GM23338 (cell line): ENCODE measurements around the gene TPGS2. TPM values are rescaled to one million over a fixed set of nuclear protein-coding genes. Genes with fewer than 3 reads are reported as not detected.

Source experiments
- ATAC-seq: fragments of 200-7000 bp; cut with Tn5 transposase; 3 replicates; pipeline ENCODE4 v1.9.1; 2020
- DNase-seq: peaks from one replicate; pipeline ENCODE4 v3.0.0-alpha.2; 2015; ENCODE audit warnings: low spot score
- H2AFZ ChIP-seq: fragments of 200-600 bp; sonication (generic); 2 replicates; pipeline ENCODE4 v1.8.0; 2016; ENCODE audit warnings: antibody characterized with exemption, mild to moderate bottlenecking, moderate library complexity
- H3F3A ChIP-seq: fragments of 200-600 bp; sonication (generic); replicated peaks from 2 replicates; pipeline ENCODE4 v1.8.0; 2017; ENCODE audit warnings: antibody characterized with exemption, mixed run types, low read depth
- H3K27ac ChIP-seq: fragments of 200-600 bp; sonication (generic); 2 replicates; pipeline ENCODE4 v1.6.1; 2016; ENCODE audit warnings: low read depth
- H3K27me3 ChIP-seq: fragments of 200-600 bp; sonication (generic); 2 replicates; pipeline ENCODE4 v1.8.0; 2016; ENCODE audit warnings: mild to moderate bottlenecking, mixed run types, moderate library complexity; ENCODE audit not compliant: insufficient read depth
- H3K36me3 ChIP-seq: fragments of 200-600 bp; sonication (generic); 2 replicates; pipeline ENCODE4 v1.8.0; 2016; ENCODE audit warnings: mild to moderate bottlenecking; ENCODE audit not compliant: insufficient read depth
- H3K4me1 ChIP-seq: fragments of 200-600 bp; sonication (generic); 2 replicates; pipeline ENCODE4 v1.8.0; 2016; ENCODE audit warnings: mild to moderate bottlenecking, moderate library complexity; ENCODE audit not compliant: insufficient read depth
- H3K4me2 ChIP-seq: fragments of 200-600 bp; sonication (generic); 2 replicates; pipeline ENCODE4 v1.7.1; 2017; ENCODE audit warnings: mixed run types
- H3K4me3 ChIP-seq: fragments of 200-600 bp; sonication (generic); 2 replicates; pipeline ENCODE4 v1.6.1; 2016; ENCODE audit warnings: mixed run types
- H3K79me2 ChIP-seq: fragments of 200-600 bp; sonication (generic); replicated peaks from 2 replicates; pipeline ENCODE4 v1.8.0; 2017; ENCODE audit warnings: mild to moderate bottlenecking; ENCODE audit not compliant: insufficient read depth
- H3K9me2 ChIP-seq: fragments of 200-600 bp; sonication (generic); 2 replicates; pipeline ENCODE4 v1.8.0; 2017; ENCODE audit not compliant: insufficient read depth
- H4K20me1 ChIP-seq: fragments of 200-600 bp; sonication (generic); replicated peaks from 2 replicates; pipeline ENCODE4 v1.8.0; 2017; ENCODE audit warnings: mild to moderate bottlenecking; ENCODE audit not compliant: insufficient read depth
- H3K27ac Mint-ChIP-seq: 2 replicates; pipeline ENCODE4 v1.8.0; 2020; ENCODE audit warnings: inconsistent platforms, mild to moderate bottlenecking, moderate library complexity, mixed read lengths
- H3K27me3 Mint-ChIP-seq: 3 replicates; pipeline ENCODE4 v1.8.0; 2022; ENCODE audit warnings: low read depth, mild to moderate bottlenecking, moderate library complexity, mixed read lengths, inconsistent platforms; ENCODE audit not compliant: insufficient read depth, poor library complexity
- H3K36me3 Mint-ChIP-seq: 3 replicates; pipeline ENCODE4 v1.8.0; 2021; ENCODE audit warnings: low read depth, mild to moderate bottlenecking, inconsistent platforms, moderate library complexity, mixed read lengths
- H3K4me1 Mint-ChIP-seq: 3 replicates; pipeline ENCODE4 v1.8.0; 2020; ENCODE audit warnings: mild to moderate bottlenecking, inconsistent platforms, mixed read lengths
- H3K4me3 Mint-ChIP-seq: 3 replicates; pipeline ENCODE4 v1.8.0; 2021; ENCODE audit warnings: moderate library complexity, mild to moderate bottlenecking, inconsistent platforms, mixed read lengths
- H3K9me3 Mint-ChIP-seq: 3 replicates; pipeline ENCODE4 v1.8.0; 2020; ENCODE audit warnings: moderate library complexity, mild to moderate bottlenecking, inconsistent platforms, mixed read lengths
- CREB1 ChIP-seq: fragments of 250-450 bp; sonication (Bioruptor Pico); IDR thresholded peaks from 2 replicates; pipeline ENCODE4 v1.5.0; 2020; ENCODE audit warnings: low read depth, mild to moderate bottlenecking, moderate library complexity
- CTCF ChIP-seq, 2 experiments: fragments of 200-600 bp in 1 of 2; sonication (generic) in 1 of 2; conservative IDR thresholded peaks; 2 replicates each; pipeline versions ENCODE4 v1.5.1 to v1.6.1; 2016 to 2017; ENCODE audit warnings: antibody characterized with exemption in 2 of 2, low read depth in 2 of 2, mild to moderate bottlenecking in 2 of 2, moderate library complexity in 1 of 2
- ETS1 ChIP-seq: IDR thresholded peaks from 2 replicates; pipeline ENCODE4 v1.6.1; 2016; ENCODE audit warnings: antibody characterized with exemption
- EZH2 ChIP-seq: fragments of 200-600 bp; sonication (generic); IDR thresholded peaks from one replicate; pipeline ENCODE4 v1.8.0; 2017; ENCODE audit warnings: antibody characterized with exemption, mild to moderate bottlenecking, low read depth; ENCODE audit not compliant: unreplicated experiment
- EZH2phosphoT487 ChIP-seq: fragments of 200-600 bp; sonication (generic); IDR thresholded peaks from one replicate; pipeline ENCODE4 v1.8.1; 2018; ENCODE audit warnings: antibody characterized with exemption; ENCODE audit not compliant: unreplicated experiment
- JUNB ChIP-seq: IDR thresholded peaks from one replicate; pipeline ENCODE4 v1.6.1; 2016; ENCODE audit warnings: antibody characterized with exemption; ENCODE audit not compliant: unreplicated experiment
- NANOG ChIP-seq: IDR thresholded peaks from 2 replicates; pipeline ENCODE4 v1.6.1; 2016; ENCODE audit warnings: antibody characterized with exemption, borderline replicate concordance
- POLR2AphosphoS5 ChIP-seq: IDR thresholded peaks from 2 replicates; pipeline ENCODE4 v1.6.1; 2016; ENCODE audit warnings: antibody characterized with exemption, low read depth
- REST ChIP-seq: IDR thresholded peaks from one replicate; pipeline ENCODE4 v1.6.1; 2018; ENCODE audit warnings: antibody characterized with exemption; ENCODE audit not compliant: unreplicated experiment
- STAT1 ChIP-seq: IDR thresholded peaks from one replicate; pipeline ENCODE4 v1.6.1; 2016; ENCODE audit warnings: antibody characterized with exemption; ENCODE audit not compliant: unreplicated experiment
- ZNF114 ChIP-seq: fragments of 250-450 bp; sonication (Bioruptor Pico); IDR thresholded peaks from 2 replicates; pipeline ENCODE4 v1.5.0; 2020; ENCODE audit warnings: mild to moderate bottlenecking, moderate library complexity
- ZNF331 ChIP-seq: fragments of 250-450 bp; sonication (Bioruptor Pico); IDR thresholded peaks from 2 replicates; pipeline ENCODE4 v1.5.0; 2020; ENCODE audit warnings: low read depth, mild to moderate bottlenecking, moderate library complexity
- ZNF462 ChIP-seq: fragments of 250-450 bp; sonication (Bioruptor Pico); IDR thresholded peaks from 2 replicates; pipeline ENCODE4 v1.5.0; 2020; ENCODE audit warnings: mild to moderate bottlenecking, moderate library complexity
- polyA plus RNA-seq: library from polyadenylated mRNA; unstranded; fragments of >200 nt; fragmentation: Nextera tagmentation; extraction: Ambion mirVana; gene quantifications from 2 replicates; pipeline ENCODE4 v1.2.1, GENCODE V29; 2016
- total RNA-seq: library from RNA; depleted of rRNA; stranded (reverse); fragments of >200 nt; shearing (Covaris generic); gene quantifications from 2 replicates; pipeline ENCODE4 v1.2.3, GENCODE V29; 2014

The TPGS2 gene
- total and polyA plus RNA-seq, 2 experiments from 2014 or later = 136 to 167 TPM

GRCh38 chr18:36783792-36784191 lies 45.0 kb downstream of the TPGS2 start:
- no peaks in the 10 kb centered on the region for H3K9me3 Mint-ChIP-seq
- TF ChIP-seq ZNF331 (CRISPR knock-in tag) = no peak
- TF ChIP-seq NANOG = no peak
- TF ChIP-seq ETS1 = no peak
- no peak for TF ChIP-seq POLR2AphosphoS5
- no peak for TF ChIP-seq CREB1
- no peak for TF ChIP-seq EZH2
- no peak for TF ChIP-seq REST
- no peak for TF ChIP-seq STAT1
- no peak for TF ChIP-seq EZH2phosphoT487
- TF ChIP-seq ZNF114 (CRISPR knock-in tag) = no peak
- TF ChIP-seq CTCF (conservative IDR thresholded peaks at IDR 0.05; ENCODE audit: low read depth in 2 of 2) = no peak
- TF ChIP-seq JUNB = no peak
- TF ChIP-seq ZNF462 (CRISPR knock-in tag) = no peak
- Histone ChIP-seq H3K36me3 (no peaks in the 10 kb centered on the region), H3K4me3 (no peak overlapping the region), H3K4me1 (no peaks in the 10 kb centered on the region), H3K27me3 (no peaks in the 10 kb centered on the region), H3K4me2 (no peak overlapping the region), H3K27ac (no peak overlapping the region), H2AFZ (no peak overlapping the region), H3F3A (no peaks in the 10 kb centered on the region), H3K9me2 (no peaks in the 10 kb centered on the region), H4K20me1 (0 out of 2 replicates have a peak, but pooled peaks cover 6% of the 10 kb centered on the region), H3K79me2 (no peaks in the 10 kb centered on the region)
- ATAC-seq = no peak
- H3K27ac Mint-ChIP-seq = no peak overlapping the region
- H3K4me1 Mint-ChIP-seq = no peaks in the 10 kb centered on the region
- no peaks in the 10 kb centered on the region for H3K27me3 Mint-ChIP-seq
- H3K36me3 Mint-ChIP-seq = no peaks in the 10 kb centered on the region
- H3K4me3 Mint-ChIP-seq = no peak overlapping the region
- DNase-seq = no peak
